ENCODE measurements around the gene CPED1.
"Not testable (repeated sequence)": the region's sequence is repeated elsewhere in the genome, so short reads cannot be mapped to it uniquely, and the experiment has no call there.

CPED1 gene

GRCh38 chr7:121157885-121158590 is 169.5 kb downstream of the CPED1 start:
- DNase-seq = no peak

DNA sequence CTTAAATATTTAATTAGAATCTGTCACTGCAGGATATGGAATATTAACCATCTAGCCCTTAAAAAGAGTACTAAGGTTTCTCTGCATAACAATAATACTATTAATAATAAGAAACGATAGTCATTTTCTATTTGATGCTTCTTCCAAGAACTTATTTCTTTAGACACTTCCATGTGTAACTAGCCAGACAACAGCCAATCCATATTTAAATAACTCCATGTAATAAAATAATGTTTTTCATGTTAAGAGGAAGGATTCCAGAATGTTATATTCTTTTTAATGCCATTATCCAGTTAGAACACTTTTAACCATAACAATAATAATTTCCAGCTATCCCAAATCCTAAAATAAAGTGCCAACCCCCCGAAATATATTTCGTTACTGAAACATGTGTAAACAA is 170.2 kb downstream of the CPED1 start:
- DNase-seq = no peak

DNA sequence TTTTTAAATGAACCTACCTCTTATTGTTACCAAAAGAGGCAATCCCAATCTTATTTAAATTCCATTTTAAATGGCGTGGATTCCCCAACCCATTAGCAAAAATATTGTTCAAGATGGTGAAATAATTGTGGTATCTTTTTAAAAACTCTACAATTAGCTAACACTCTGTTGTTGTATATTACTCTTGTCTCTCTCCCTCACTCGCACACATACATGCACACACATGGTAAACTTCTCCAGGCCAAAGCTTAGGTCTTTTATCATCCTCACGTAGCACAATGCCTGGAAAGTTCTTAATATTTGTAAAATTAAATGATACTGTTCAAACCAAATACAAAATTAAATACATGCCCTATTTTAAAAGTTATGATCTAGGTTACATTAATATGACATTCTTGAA is 171.0 kb downstream of the CPED1 start:
- no peak for DNase-seq

- no peak for DNase-seq
These were observed 171.9 kb downstream of the CPED1 start for GRCh38 chr7:121160150-121161008.

DNA sequence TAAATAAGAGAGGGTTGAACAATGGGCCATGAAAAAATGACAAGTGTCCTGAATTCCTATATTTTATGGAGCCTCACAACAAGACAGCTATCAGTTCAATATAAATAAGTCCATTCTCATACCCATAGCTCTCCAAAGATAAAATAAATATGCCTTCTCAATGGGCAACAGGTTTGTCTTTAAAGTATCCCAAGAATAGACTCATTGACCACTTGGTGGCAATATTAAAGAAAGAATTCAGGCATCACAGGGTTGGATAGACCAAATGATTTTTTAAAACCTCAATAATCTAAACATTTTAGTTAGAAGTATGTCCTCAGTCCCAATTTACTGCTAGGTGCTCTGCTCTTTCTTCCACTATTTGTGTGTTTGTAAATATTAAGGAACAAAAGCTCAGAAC is 175.2 kb downstream of the CPED1 start:
- DNase-seq = no peak

- DNase-seq = no peak
These were observed 175.7 kb downstream of the CPED1 start for GRCh38 chr7:121164247-121164646.

DNA sequence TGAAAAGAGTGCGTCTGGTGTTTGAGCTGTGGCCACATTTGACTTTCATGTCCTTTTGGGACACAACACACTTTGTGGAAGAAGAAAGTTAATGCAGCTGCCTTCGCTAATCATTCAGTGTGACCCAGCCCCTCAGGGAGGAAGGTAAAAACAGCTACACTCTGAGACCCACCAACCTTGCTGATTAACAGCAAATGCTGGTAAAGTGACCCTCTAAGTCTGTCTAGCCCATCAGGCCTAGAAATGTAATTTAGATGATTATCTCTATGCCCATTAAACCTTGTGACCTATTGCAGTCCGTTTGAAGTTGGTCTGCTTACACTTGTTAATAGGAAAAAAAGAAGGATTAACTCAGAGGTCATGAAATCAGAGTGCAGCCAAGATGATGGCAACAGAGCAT is 178.4 kb downstream of the CPED1 start:
- DNase-seq = no peak

DNA sequence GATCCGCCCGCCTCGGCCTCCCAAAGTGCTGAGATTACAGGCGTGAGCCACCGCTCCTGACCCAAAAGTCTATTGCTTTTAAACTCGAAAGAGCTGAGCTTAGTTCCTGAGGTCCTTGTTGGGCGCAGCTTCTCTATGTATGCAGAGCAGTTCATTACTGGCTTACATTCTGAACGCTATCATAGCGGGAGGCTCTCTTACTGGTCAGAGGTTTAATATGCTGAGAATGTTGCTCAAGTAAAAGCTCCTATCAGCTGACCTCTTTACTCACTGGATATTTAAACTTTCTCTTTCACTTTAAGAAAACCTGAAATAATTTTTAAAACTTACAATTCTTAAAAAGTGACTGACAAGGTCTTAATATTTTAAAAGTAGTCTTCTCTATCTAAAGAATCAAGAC is 179.5 kb downstream of the CPED1 start:
- DNase-seq = no peak

DNA sequence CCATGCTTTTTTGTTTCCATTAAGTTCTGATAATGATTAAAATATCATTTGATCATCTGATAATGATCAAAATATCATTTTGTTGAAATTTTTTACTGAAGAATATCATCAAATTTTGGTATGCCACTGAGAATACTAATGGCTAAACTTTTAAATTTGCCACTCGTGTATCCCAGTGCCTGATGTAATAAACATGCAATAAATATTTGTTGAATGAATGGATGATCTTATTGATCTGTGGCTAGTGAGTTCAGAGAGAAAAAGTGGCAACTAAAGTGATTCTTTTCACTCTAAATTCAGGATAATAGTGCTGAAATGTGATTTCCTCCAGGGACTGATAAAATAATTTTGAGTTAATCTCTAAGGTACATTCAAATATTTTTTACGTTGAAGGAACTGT is 181.0 kb downstream of the CPED1 start:
- no peak for DNase-seq

- no peak for DNase-seq
These were observed 184.0 kb downstream of the CPED1 start for GRCh38 chr7:121172484-121172883.

DNA sequence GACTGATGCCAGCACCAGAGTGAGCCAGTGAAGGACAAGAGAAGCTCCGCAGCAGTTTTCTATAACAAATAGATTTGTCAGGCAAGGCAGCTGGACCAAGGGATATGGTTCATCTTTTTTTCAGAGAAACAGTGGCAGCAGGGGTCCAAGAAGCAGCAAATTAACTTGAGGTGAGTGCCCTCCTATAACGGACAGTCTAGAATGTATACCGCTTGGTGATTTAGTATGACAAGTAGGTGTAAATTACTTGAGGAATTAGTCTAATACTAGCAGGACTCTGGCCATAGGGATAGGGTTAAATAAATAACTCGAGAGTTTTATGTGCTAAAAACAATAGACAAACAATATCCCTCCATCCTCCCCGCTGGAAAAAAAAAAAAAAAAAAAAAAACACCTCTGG is 187.3 kb downstream of the CPED1 start:
- DNase-seq = no peak

GRCh38 chr7:121178452-121178851 is 189.9 kb downstream of the CPED1 start:
- no peak for DNase-seq

- no peak for DNase-seq
These were observed 190.5 kb downstream of the CPED1 start for GRCh38 chr7:121178869-121179497.

- DNase-seq = no peak
These were observed 192.0 kb downstream of the CPED1 start for GRCh38 chr7:121180436-121181063.

GRCh38 chr7:121181357-121181756 is 192.8 kb downstream of the CPED1 start:
- no peak for DNase-seq

DNA sequence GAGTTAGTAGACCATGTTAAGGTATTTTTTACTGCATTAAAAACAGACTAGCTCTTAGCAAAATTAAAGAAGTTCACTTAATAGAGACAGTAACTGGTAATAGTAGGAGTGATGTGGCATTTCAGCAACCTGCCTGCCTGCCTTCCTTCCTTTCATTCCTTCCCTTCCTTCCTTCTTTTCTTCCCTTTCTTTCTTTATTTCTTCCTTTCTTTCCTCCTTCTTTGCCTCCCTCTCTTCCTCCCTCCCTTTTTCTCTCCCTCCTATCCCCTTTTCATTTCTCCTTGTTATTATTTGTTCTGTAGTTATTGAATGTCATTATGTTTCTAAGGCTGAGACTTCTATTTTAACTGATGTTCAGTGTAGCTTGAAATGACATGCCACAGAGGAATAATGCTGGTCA is 193.8 kb downstream of the CPED1 start:
- no peak for DNase-seq

GRCh38 chr7:121182902-121183301 is 194.4 kb downstream of the CPED1 start:
- no peak for DNase-seq

DNA sequence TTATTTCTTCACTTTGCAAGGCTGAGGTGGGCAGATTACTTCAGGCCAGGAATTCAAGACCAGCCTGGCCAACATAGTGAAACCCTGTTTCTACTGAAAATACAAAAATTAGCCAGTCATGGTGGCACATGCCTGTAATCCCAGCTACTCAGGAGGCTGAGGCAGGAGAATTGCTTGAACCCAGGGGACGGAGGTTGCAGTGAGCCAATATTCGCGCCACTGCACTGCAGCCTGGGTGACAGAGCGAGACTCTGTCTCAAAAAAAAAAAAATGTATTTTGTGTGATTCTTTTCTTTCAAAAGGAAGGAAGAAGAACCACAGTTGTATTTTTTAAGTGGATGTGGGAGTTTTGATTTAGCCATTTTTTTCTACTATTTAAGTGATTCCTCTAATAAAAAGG is 195.4 kb downstream of the CPED1 start:
- DNase-seq = not testable (repeated sequence)

DNA sequence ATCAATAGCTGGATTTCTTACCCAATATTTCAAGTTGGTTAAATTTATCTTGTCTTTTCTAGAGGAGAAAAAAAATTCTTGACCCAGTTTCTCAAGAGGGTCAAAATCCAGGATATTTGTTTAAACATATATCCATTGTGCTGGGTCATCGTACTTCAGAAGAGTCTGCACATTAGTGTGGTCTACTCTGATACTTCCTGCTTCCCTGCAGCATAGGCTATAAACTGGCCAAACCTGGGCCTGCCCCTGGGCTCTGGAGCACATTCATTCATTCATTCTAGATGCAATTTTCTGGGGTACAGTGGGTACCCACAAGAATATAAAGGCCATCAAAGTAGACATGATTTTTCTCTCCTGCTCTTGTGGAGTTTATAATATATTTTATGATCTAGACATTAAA is 198.2 kb downstream of the CPED1 start:
- no peak for DNase-seq

DNA sequence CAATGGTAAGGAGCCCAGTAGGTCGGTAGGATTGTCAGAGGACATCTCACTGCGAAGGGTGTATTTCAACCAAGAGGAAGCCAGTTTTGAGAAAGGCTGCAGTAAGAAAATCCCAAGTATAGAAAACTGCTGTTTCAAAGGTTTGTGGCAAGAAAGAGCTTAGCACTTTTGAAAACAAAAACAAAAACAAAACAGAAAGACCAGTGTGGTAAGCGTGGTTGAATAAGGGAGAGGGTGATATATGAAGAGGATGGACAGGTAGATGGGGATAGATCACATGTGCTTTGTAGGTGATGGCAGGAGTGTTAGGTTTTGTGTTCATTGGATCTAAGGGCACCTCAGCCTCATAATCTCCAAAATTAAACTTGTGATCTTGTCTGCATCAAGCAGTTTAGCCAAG is 198.7 kb downstream of the CPED1 start:
- DNase-seq = no peak

DNA sequence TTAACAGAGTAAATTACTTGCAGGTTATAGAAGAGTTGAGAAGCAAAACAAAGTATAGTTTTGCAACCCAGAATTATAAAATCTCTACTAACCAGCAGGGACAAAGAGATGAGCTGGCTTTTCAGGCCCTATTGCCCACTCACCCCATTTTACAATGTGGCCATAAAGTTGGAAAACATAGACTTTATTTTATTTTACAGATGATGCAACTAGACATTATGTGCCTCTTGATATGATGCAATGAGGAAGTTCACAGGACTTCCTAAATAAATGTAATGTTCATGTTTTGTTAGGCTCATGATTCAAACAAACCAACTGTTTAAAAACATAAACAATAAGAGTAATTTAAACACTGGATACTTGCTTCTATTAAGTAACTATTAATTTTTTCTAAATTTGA is 199.2 kb downstream of the CPED1 start:
- no peak for DNase-seq

GRCh38 chr7:121192834-121193233 is 204.3 kb downstream of the CPED1 start:
- DNase-seq = no peak

DNA sequence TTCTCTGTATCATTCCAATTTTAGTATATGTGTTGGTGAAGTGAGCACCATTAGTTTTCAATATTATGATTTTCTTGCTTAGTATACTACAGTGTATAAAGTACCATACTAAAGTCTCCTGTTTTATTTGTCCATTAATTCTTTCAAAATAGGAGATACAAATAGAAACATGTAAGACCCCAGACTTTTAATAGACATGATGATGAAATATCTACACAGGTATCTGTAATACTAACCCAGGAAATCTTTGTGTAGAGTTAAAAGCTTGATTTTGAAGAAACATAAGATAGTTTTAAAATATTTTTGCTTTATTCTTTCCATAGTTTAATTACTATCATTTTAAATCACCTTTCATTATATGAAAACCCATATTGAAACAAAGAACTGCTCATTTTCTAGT is 206.5 kb downstream of the CPED1 start:
- DNase-seq = no peak

DNA sequence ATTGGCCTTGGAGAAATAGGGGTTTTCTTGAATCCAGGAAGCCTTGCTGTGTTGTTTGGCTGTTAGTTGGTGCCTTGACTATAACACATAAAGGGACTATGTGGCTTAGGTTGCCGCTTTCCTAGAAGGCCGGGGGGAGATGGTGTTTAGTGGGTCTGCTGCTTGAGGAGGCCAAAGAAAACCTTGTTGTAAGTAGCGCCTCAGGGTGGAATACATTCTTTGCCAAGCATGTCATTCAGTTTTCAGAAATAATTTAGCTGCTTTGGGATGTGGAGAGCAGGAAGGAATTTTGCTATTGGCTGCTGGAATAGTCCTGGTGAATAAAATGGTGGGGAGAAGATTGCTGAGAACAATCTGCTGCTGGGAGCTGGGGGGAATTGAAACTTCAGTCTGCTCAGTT is 207.4 kb downstream of the CPED1 start:
- no peak for DNase-seq

Measured in NCI-H1930 (cell line).